Measurements from ENCODE around the gene NT5M.
A peak's percentile ranks its signal among the peaks of the same experiment; 100 is the strongest.
"Not testable (repeated sequence)": the region's sequence is repeated elsewhere in the genome, so short reads cannot be mapped to it uniquely, and the experiment has no call there.

The NT5M gene

DNA sequence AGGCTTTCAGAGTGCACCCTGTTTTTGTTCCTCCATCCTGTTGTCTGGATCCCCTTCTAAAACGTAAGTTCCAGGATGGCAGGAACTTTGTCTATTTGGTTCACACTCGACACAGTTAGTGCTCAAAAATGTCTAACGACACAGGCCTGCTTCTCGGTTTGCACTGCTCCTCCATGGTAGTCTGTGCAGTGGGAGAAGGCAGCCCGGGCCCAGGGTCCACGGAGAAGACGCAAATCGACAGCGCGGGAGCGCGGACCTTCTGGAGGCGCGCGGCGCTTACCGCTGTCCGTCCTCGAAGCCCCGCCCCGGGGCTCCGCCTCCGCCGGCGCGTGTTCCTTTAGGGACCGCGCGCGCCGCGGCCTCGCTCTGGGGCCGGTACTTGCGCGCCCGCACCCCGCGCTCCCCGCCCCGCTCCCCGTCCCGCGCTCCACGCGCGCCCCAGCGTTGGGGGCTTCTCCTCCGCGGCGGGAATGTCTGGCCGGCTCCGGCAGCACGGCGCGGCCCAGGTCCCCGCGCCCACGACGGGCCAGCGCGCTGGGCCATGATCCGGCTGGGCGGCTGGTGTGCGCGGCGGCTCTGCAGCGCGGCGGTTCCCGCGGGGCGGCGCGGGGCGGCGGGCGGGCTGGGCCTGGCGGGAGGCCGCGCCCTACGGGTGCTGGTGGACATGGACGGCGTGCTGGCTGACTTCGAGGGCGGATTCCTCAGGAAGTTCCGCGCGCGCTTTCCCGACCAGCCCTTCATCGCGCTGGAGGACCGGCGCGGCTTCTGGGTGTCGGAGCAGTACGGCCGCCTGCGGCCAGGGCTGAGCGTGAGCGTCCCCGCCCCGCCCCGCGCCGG is at the start of gene NT5M:
Gene NT5M (plus strand): TSS at position 364 of the 837 bp plus-strand sequence. CDS start 178 bp downstream, at position 542.
- DNase-seq (ENCODE audit: low spot score) = peak; percentile 91

DNA sequence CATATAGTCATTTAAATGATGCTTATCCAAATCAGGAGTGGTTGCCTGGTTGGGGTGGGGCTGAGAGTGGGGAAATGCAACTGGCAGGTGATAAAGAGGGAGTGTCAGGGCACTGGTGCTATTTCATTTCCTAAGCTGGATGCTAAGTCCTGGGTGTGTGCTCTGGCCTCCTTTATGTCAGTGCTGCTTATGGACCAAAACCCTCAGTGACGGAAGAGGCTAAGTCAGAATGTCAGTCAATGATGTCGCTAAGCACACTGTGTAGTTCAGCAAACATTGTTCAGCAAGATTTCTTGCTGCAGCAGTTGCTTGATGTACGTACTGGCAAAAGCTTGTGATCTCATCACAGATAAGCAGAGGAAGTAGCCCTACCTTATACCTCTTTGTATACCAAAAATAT is 49.8 kb upstream of the NT5M start:
- no peak for DNase-seq (ENCODE audit: low spot score)

DNA sequence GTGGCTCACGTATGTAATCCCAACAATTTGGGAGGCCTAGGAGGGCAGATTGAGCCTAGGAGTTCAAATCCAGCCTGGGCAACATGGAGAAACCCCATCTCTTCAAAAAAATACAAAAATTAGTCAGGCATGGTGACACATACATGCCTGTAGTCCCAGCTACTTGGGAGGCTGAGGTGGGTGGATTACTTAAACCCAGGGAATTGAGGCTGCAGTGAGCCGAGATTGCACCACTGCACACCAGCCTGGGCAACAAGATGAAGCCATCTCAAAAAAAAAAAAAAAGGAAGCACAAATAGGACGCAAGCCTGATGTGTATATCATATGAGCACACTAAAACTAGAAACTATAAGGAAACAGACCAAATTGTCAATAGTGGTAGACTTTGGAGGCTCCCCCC is 49.1 kb upstream of the NT5M start:
- no peak for DNase-seq (ENCODE audit: low spot score)

DNA sequence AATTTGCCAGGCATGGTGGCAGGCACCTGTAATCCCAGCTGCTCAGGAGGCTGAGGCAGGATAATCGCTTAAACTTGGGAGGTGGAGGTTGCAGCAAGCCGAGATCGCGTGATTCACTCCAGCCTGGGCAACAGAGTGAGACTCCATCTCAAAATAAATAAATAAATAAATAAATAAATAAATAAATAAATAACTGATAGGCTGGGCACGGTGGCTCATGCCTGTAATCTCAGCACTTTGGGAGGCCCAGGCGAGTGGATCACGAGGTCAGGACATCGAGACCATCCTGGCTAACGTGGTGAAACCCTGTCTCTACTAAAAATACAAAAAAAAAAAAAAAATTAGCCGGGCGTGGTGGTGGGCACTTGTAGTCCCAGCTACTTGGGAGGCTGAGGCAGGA is 47.5 kb upstream of the NT5M start:
- not testable (repeated sequence) for DNase-seq (ENCODE audit: low spot score)

DNA sequence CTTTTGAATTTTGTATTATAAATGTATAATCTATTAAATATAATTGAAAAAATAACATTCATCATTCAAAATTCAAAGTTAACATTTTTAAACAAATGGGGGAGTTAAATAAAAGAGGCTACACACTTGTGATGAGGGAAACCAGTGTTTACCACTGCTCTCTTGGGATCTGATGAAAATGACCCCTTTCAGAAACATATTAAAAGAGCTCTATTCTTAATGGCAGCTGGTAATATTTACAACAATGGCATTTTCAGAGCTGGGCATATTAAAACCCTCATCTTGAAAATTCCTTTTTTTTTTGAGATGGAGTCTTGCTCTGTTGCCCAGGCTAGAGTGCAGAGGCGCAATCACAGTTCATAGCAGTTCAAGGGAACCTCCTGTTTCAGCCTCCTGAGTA is 46.9 kb upstream of the NT5M start:
- DNase-seq (ENCODE audit: low spot score) = no peak

DNA sequence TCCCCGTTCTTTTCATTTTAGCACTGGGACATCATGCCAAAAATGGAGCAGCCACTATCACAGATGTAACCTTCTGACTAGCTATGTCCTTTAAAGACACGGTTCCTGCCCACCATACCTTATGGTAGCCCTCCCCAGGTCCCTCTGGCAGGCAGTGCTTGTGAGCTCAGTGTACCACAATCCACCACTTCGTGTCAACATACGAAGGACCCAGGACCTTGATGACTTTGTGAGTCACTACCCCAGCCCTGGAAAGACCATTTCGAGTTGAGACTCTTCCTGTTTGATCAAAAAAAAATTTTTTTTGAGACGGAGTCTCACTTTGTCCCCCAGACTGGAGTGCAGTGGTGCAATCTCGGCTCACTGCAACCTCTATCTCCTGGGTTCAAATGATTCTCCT is 45.2 kb upstream of the NT5M start:
- no peak for DNase-seq (ENCODE audit: low spot score)

DNA sequence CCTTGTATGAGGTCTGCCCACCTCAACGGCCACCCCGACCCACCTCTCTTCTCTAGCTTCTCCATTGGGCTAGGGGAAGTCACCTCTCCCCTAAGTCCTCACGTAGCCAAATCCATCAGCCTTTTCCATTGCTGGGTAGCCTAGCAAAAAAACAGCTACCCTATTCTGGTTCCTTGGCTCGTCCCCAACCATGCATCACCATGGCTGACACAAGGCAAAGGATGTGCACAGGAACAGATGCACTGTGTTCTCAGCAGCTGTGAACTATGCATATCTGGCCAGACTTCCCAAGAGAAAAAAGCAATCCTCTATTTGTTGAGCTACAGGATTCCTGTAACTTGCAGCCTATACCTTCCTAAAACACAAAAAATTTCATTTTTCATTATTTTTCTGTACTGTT is 44.2 kb upstream of the NT5M start:
- no peak for DNase-seq (ENCODE audit: low spot score)

DNA sequence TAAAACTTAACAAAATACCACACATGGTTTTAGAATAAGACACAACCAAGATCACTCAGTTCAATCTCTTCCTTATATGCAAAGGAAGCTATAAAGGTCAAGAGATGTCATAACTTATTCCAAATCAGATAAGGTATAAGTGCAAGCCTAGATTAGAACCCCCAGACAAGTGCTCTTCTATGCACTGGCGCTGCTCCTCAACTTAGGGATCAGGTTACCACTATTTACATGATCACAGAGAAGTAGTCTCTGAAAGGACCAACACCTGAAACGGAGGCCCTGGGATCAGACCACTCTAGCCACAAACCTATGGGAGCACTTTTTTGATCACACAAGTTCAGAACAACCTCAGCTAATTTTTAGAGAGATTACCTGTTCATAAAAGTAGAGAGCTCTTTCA is 38.7 kb upstream of the NT5M start:
- DNase-seq (ENCODE audit: low spot score) = no peak

DNA sequence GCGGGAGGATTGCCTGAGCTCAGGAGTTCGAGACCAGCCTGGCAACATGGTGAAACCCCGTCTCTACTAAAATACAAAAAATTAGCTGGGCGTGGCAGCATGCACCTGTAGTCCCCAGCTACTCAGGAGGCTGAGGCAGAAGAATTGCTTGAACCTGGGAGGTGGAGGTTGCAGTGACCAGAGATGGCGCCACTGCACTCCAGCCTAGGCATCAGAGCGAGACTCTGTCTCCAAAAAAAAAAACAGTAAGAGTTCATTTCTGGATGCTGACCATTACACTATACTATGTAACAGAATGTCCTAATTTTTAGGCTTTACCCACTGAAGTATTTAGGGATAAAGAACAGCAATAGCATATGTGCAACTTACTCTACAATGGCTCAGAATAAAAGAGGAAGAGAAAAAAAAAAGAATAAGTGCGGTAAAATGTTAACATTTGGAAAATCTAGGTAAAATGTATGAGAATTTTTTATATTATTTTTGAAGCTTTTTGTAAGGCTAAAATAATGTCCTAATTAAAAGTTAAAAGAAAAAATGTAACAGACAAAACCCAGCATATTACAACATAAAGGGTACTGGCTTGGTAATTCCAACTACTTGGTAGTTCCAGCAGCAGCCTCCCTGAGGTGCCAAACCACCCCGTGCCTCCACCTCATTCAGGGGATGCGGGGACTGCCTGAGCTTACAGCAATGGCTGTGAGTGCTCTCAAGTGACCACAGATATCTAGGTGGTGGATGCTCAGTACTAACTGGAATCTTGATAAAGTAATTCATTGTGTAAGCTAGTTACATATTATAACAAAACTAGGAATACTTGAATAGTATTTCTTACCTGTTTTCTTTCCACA is 33.0 kb upstream of the NT5M start:
- no peak for DNase-seq (ENCODE audit: low spot score)

DNA sequence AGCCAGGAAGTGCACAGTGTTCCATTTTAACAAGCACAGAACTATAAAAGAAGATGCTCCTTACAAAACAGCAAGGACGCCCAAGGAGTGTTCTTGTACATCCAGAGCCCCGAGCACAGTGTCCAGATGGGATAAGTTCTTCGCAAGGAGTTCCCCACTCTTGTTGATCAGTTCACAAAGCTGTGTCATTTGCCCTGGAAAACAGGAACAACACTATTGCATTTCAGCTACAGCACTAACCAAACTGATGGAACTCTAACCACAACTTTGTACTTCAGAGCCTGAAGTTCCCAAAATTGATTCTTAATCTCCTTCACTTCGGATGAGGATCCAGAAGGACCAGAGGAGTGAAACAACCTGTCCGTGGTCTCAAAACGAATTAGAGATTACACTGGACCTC is 27.2 kb upstream of the NT5M start:
- DNase-seq (ENCODE audit: low spot score) = no peak

DNA sequence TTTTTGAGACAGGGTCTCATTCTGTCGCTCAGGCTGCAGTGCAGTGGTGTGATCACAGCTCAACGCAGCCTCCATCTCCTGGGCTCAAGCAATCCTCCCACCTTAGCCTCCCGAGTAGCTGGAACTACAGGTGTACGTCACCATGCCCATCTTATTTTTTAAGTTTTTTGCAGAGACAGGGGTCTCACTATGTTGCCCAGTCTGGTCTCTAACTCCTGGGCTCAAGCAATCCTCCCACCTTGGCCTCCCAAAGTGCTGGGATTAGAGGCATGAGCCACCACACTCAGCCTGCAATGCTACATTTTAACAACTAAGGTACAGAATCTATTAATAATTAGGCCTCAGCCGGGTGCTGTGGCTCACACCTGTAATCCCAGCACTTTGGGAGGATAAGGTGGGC is 25.7 kb upstream of the NT5M start:
- not testable (repeated sequence) for DNase-seq (ENCODE audit: low spot score)

DNA sequence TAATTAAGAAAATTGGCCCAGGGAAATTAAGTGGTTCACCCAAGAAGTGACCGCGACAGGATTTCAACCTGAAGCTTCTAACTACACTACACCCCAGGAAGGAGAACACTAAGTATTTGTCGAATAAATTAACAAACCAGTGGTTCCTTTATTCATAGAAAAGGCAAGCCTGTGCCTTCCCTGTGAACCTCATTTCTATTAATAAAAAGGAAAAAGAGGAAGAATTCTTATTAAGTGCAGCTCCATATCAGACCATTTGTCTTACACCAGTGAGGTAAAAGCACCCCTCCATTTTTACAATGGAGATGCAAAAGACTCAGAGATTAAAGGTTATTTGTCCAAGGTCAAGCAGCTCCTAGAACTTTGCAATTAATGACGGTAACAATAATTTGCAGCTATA is 23.9 kb upstream of the NT5M start:
- no peak for DNase-seq (ENCODE audit: low spot score)

DNA sequence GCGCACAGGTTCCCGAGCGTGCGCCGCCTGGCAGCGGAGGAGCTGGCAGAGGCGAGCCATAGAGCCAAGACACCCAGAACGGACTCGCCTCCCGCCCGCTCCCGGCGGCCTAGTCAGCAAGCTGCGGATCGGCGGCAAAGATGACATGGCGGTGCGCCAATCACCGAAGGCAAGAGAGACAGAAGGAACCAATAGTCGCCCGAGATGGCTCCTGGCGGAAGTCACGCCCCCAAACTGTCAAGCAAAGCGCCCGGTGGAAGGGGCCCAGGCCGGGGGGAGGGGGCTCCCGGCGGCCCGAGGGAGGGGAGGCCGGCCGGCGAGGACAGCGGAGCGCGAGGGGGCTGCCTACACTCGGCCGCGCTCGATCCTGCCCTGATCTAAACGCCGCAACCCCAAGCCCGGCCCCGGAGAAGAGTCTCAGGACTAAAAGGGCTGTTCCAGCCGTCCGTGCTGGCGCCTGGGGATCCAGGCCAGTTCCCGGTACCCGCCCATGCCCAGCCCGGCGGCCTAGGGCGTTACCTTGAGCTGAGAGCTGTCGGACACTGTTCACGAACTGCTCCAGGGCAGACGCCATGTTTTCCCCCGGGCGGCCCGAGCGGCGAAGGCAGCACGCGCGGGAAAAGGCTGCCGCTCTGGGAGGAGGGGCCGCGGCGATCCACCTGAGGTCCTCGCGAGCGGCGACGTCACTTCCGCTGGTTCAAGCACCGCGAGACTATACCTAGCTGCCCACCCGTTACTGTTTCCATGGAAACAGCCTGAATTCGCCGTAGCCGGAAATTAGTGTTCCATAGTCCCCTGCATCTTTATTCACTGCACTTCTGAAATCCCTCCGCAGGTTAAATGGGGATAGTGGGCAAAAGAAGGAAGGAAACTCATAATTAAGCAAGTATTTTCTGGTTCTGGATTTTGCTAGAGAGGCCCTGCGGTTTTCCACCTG is 22.3 kb upstream of the NT5M start, which contains the start of gene COPS3:
Gene COPS3 (minus strand): TSS at position 634 of the 937 bp plus-strand sequence. CDS start 60 bp downstream, at position 574.
- DNase-seq (ENCODE audit: low spot score) = peak; percentile 98

DNA sequence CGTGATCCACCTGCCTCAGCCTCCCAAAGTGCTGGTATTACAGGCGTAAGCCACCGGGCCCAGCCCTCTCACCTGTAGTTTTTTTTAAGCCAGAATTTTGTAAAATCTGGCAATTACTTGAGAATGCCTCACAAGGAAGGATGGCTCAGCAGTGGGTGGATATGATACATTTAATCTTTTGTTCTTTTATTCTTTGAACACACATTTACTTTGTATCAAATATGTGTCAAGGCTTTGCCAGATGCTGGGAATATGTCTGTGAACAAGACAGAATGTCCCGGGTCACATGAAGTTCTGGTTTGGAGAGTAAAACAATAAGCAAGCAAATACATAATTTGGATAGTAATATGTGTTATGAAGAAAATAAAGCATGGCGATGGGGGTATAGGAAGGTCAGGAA is 17.2 kb upstream of the NT5M start:
- no peak for DNase-seq (ENCODE audit: low spot score)

DNA sequence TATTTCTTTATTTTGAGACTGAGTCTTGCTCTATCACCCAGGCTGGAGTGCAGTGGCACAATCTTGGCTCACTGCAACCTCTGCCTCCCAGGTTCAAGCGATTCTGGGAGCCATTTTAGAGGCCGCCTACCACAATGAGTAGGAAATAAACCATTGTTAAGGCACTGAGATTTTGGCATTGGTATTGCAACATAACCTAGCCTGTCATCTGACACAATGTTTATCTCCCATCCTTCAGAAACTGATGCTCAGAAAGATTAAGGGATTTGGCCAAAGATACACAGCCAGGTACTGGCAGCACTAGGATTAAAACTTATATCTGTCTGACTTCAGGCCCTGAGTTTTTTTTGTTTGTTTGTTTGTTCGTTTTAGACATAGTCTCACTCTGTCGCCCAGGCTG is 14.1 kb upstream of the NT5M start:
- DNase-seq (ENCODE audit: low spot score) = no peak

DNA sequence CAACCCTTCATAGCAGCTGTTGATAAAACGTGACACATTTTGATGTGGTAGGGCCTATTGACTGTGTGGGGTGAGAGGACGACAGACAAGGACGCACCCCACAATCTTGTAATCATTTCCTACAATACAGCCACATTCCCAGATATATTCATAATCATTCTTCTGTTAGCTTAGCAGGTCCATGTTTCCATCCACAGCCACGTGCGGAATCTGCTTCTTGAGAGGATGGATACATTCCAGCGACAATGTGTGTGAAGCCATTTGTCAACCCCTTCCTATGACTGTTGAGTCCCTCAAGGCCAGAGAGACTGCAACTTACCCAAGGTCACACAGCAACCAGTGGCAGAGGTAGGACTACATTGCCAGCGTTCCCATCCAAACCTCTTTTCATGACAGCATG is 13.5 kb upstream of the NT5M start:
- DNase-seq (ENCODE audit: low spot score) = no peak

DNA sequence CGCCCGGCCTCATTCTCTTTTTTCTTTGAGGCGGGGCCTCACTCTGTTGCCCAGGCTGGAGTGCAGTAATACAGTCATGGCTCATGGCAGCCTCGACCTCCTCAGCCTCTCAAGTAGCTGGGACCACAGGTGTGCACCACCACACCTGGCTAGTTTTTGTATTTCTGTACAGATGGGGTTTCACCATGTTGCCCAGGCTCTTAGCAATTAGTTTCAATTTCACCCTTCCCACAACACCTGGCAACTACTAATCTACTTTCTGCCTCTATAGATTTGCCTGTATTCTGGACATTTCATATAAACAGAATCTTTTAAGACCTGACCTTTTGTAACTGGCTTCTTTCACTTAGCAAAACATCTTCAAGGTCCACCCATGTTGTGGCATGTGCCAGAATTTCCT is 8.0 kb upstream of the NT5M start:
- DNase-seq (ENCODE audit: low spot score) = no peak

DNA sequence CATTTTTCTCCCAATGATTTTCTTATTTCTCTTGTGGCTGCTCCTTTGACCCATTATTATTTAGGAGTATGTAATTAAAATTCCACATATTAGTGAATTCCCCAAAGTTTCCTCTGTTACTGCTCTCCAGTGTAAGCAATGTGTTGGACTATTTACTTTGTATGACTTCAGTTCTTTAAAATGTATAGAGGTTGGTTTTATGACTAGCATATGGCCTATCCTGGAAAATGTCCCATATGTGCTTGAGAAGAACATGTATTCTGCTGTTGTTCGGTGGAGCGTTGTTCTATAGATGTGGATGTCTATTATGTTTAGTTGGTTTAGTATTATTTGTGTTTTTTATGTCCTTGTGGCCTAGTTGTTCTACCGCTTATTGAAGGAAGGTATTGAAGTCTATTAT is 6.0 kb upstream of the NT5M start:
- no peak for DNase-seq (ENCODE audit: low spot score)

DNA sequence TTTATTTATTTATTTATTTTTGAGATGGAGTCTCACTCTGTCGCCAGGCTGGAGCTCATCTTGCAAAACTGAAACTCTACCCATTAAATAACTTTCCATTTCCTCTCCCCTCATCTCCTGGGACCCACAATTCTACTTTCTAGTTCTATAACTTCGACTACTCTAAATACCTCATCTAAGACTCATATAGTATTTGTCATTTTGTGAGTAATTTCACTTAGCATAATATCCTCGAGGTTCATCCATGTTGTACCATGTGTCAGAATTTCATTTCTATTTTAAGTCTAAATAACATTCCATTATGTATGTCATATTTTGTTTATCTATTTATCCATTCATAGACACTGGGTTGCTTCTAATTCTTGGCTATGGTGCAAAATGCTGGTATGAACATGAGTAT is 5.1 kb upstream of the NT5M start:
- DNase-seq (ENCODE audit: low spot score) = no peak

DNA sequence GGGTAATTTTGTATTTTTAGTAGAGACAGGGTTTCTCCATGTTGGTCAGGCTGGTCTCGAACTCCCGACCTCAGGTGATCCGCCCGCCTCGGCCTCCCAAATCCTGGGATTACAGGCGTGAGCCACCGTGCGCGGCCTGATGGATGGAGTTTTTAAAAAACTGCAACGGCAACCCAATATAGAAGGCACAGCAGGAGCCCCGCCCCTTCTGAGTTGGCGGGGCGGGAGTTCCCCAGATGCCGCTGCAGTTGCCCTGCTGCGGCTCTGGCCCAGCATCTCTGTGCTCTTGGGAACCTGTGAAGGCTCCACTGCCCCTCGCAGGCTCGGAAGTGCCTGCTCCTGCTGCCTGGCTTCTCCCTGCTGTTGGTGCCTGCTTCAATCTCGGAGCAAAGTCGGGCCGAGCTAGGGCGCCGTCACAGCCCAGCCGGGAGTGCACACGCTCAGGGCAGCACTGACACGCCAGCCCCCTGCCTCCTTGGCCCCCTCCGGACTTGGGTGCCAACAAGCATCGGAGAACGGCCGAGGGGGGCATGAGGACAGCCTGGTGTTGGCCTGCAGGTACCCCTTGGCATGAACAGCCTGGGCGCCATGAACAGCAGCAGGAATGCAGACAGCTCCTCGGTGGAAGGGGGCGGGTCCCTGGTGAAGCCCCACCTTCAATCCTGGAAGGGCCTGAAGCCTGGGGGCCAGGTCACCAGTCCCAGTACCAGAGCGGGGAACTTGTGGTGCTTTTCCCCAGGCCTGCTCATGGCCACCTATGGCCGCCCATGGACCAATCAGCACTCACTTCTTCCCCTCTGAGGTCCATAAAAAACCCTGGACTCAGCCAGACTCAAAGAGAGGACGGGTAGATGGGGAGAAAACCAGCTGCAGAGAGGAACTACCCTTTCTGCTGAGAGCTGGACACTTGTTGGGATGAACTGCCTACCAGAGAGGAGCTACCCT is 2.3 kb upstream of the NT5M start:
- peak; percentile 58 for DNase-seq (ENCODE audit: low spot score)

DNA sequence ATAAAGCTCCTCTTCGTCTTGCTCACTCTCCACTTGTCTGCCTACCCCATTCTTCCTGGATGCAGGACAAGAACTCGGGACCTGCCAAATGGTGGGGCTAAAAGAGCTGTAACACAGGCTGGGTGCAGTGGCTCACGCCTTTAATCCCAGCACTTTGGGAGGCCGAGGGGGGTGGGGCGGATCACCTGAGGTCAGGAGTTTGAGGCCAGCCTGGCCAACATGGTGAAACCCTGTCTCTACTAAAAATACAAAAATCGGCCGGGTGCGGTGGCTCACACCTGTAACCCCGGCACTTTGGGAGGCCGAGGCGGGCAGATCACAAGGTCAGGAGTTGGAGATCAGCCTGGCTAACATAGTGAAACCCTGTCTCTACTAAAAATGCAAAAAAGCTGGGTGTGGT is 1.5 kb upstream of the NT5M start:
- not testable (repeated sequence) for DNase-seq (ENCODE audit: low spot score)

Data from AG08396 (cell line).